ENCODE results near the gene ISLR. TPM values are rescaled to one million over a fixed set of nuclear protein-coding genes. Genes with fewer than 3 reads are reported as not detected.

ISLR gene
- polyA plus RNA-seq, 1 donor: 24.8 TPM

- Histone ChIP-seq H3K9me3 (ENCODE audit: control insufficient read depth, low read depth, low read length) (peaks cover 36% of the 10 kb centered on the region), H3K27me3 (ENCODE audit: control insufficient read depth, insufficient read depth, low read length) (peaks cover 75% of the 10 kb centered on the region), H3K36me3 (ENCODE audit: control insufficient read depth, insufficient read depth, low read length) (no peaks in the 10 kb centered on the region)
Measured at GRCh38 chr15:74136814-74137536, 36.5 kb upstream of the ISLR start.

DNA sequence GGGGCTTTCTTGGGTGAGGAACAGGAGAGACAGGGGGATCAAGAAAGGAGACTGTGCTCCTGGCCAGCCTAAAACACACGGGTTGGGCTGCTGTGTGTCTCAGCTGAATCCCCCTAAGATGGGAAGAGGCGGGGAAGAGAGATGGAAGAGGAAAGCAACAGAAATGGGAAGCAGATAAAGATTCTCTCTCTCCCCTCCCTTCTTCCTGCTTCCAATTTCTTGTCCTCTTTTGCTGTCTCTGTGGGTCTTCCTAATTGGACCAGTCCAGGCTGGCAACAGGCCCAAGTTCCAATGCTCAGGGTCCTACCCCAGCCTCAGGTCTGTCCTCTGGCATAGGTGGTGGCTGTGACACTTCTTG lies 36.0 kb upstream of the ISLR start:
- no peak overlapping the region for H3K4me3 ChIP-seq (ENCODE audit: low read length)
- no peaks in the 10 kb centered on the region for H3K36me3 ChIP-seq (ENCODE audit: control insufficient read depth, insufficient read depth, low read length)
- H3K9me3 ChIP-seq (ENCODE audit: control insufficient read depth, low read depth, low read length): peaks cover 32% of the 10 kb centered on the region
- peaks cover 4% of the 10 kb centered on the region for H3K4me1 ChIP-seq (ENCODE audit: control insufficient read depth, insufficient read depth, low read length)
- no peak for DNase-seq
- WGBS (ENCODE audit: insufficient coverage, low lambda C conversion rate): no CpG with 5 or more reads among the region's 2 CpGs
- H3K27me3 ChIP-seq (ENCODE audit: control insufficient read depth, insufficient read depth, low read length): peaks cover 70% of the 10 kb centered on the region
- no peak overlapping the region for H3K27ac ChIP-seq (ENCODE audit: low read length)

More at GRCh38 chr15:74136814-74137536, 36.5 kb upstream of the ISLR start:
- Histone ChIP-seq H3K4me3 (ENCODE audit: low read length) (peak overlapping the region; percentile 9), H3K4me1 (ENCODE audit: control insufficient read depth, insufficient read depth, low read length) (peaks cover 4% of the 10 kb centered on the region), H3K27ac (ENCODE audit: low read length) (no peak overlapping the region)
- no CpG with 5 or more reads among the region's 18 CpGs for WGBS (ENCODE audit: insufficient coverage, low lambda C conversion rate)
- DNase-seq: peak in 1 of 2 donors; percentile 17

- WGBS (ENCODE audit: insufficient coverage, low lambda C conversion rate): no CpG with 5 or more reads among the region's 4 CpGs
- H3K36me3 ChIP-seq (ENCODE audit: control insufficient read depth, insufficient read depth, low read length): no peaks in the 10 kb centered on the region
- H3K27ac ChIP-seq (ENCODE audit: low read length): no peak overlapping the region
- peaks cover 4% of the 10 kb centered on the region for H3K4me1 ChIP-seq (ENCODE audit: control insufficient read depth, insufficient read depth, low read length)
- H3K4me3 ChIP-seq (ENCODE audit: low read length): no peak overlapping the region
- peaks cover 21% of the 10 kb centered on the region for H3K9me3 ChIP-seq (ENCODE audit: control insufficient read depth, low read depth, low read length)
- H3K27me3 ChIP-seq (ENCODE audit: control insufficient read depth, insufficient read depth, low read length): peaks cover 58% of the 10 kb centered on the region
- no peak for DNase-seq
Measured at GRCh38 chr15:74138642-74139041, 34.9 kb upstream of the ISLR start.

DNA sequence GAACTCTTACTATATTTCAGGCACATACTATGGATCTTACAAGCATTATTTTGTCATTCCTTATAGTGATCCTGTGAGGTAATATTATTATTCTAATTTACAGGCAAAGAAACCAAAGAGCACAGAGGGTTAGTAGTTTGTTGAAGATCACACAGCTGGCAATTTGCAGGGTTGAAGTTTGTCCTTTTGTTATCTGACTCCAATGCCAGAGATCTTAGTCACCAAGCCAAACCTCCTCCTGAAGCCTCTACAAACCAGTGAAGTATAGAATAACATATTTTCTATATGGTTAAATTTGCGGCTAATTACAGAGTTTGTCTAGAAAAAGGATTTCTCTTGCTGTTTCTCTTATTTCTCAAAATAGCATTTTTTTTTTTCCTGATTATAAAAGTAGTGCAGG lies 31.9 kb upstream of the ISLR start:
- DNase-seq: no peak
- no peak overlapping the region for H3K27ac ChIP-seq (ENCODE audit: low read length)
- no peaks in the 10 kb centered on the region for H3K4me1 ChIP-seq (ENCODE audit: control insufficient read depth, insufficient read depth, low read length)
- H3K27me3 ChIP-seq (ENCODE audit: control insufficient read depth, insufficient read depth, low read length): peaks cover 37% of the 10 kb centered on the region
- no peaks in the 10 kb centered on the region for H3K36me3 ChIP-seq (ENCODE audit: control insufficient read depth, insufficient read depth, low read length)
- WGBS (ENCODE audit: insufficient coverage, low lambda C conversion rate): 100% methylated on average over 1 of the region's 1 CpG
- H3K4me3 ChIP-seq (ENCODE audit: low read length): no peak overlapping the region
- H3K9me3 ChIP-seq (ENCODE audit: control insufficient read depth, low read depth, low read length): no peaks in the 10 kb centered on the region

DNA sequence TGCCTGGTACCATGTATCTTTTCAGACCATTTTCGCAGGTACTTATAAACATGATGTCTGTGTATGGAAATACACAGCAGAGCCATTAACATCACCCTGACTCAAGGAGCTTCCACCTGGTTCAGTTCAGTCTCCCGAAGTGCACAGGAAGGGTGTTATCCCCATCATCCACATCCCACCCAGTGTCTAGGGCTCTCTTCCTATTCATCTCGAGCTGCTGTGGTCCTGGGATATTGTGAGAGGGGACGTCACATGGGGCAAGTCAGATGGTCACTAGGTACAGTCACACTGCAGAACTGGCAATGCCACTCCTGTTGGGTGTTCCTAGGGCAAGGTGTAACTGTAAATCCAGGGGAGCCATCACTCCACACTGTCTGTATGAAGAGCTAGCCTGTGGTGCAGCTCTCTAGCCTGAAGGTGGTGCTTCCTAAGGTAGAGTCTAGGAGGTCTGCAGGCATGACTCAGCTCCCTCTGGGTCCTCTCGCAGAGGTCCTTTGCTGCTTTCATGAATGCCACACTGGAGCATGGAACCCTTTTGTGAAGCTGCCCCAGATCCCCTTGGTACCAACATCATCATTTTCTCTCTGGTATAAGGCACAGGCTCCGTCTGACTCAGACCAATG lies 29.2 kb upstream of the ISLR start:
- H3K36me3 ChIP-seq (ENCODE audit: control insufficient read depth, insufficient read depth, low read length): no peaks in the 10 kb centered on the region
- no peak for DNase-seq
- H3K4me3 ChIP-seq (ENCODE audit: low read length): no peak overlapping the region
- H3K27me3 ChIP-seq (ENCODE audit: control insufficient read depth, insufficient read depth, low read length): peaks cover 21% of the 10 kb centered on the region
- H3K27ac ChIP-seq (ENCODE audit: low read length): no peak overlapping the region
- no peaks in the 10 kb centered on the region for H3K4me1 ChIP-seq (ENCODE audit: control insufficient read depth, insufficient read depth, low read length)
- no CpG with 5 or more reads among the region's 6 CpGs for WGBS (ENCODE audit: insufficient coverage, low lambda C conversion rate)
- no peaks in the 10 kb centered on the region for H3K9me3 ChIP-seq (ENCODE audit: control insufficient read depth, low read depth, low read length)

- WGBS (ENCODE audit: insufficient coverage, low lambda C conversion rate): no CpG with 5 or more reads among the region's 1 CpG
- Histone ChIP-seq H3K4me3 (ENCODE audit: low read length) (no peak overlapping the region), H3K4me1 (ENCODE audit: control insufficient read depth, insufficient read depth, low read length) (no peaks in the 10 kb centered on the region), H3K36me3 (ENCODE audit: control insufficient read depth, insufficient read depth, low read length) (no peaks in the 10 kb centered on the region), H3K9me3 (ENCODE audit: control insufficient read depth, low read depth, low read length) (no peaks in the 10 kb centered on the region), H3K27ac (ENCODE audit: low read length) (no peak overlapping the region), H3K27me3 (ENCODE audit: control insufficient read depth, insufficient read depth, low read length) (peaks cover 8% of the 10 kb centered on the region)
- no peak for DNase-seq
Measured at GRCh38 chr15:74146277-74146800, 27.2 kb upstream of the ISLR start.

GRCh38 chr15:74147051-74147450 lies 26.5 kb upstream of the ISLR start:
- H3K36me3 ChIP-seq (ENCODE audit: control insufficient read depth, insufficient read depth, low read length): no peaks in the 10 kb centered on the region
- 50% methylated on average over 1 of the region's 2 CpGs for WGBS (ENCODE audit: insufficient coverage, low lambda C conversion rate)

GRCh38 chr15:74155766-74156417 lies 17.6 kb upstream of the ISLR start:
- WGBS (ENCODE audit: insufficient coverage, low lambda C conversion rate): 36% methylated on average over 3 of the region's 14 CpGs
- Histone ChIP-seq H3K4me3 (ENCODE audit: low read length) (no peak overlapping the region), H3K27ac (ENCODE audit: low read length) (peak overlapping the region; percentile 32), H3K9me3 (ENCODE audit: control insufficient read depth, low read depth, low read length) (no peaks in the 10 kb centered on the region), H3K27me3 (ENCODE audit: control insufficient read depth, insufficient read depth, low read length) (peaks cover 18% of the 10 kb centered on the region), H3K36me3 (ENCODE audit: control insufficient read depth, insufficient read depth, low read length) (no peaks in the 10 kb centered on the region), H3K4me1 (ENCODE audit: control insufficient read depth, insufficient read depth, low read length) (no peaks in the 10 kb centered on the region)
- DNase-seq: no peak

More at GRCh38 chr15:74147051-74147450, 26.5 kb upstream of the ISLR start:
- H3K27ac ChIP-seq (ENCODE audit: low read length): no peak overlapping the region
- no peak for DNase-seq
- no peaks in the 10 kb centered on the region for H3K4me1 ChIP-seq (ENCODE audit: control insufficient read depth, insufficient read depth, low read length)
- peaks cover 8% of the 10 kb centered on the region for H3K27me3 ChIP-seq (ENCODE audit: control insufficient read depth, insufficient read depth, low read length)
- no peaks in the 10 kb centered on the region for H3K9me3 ChIP-seq (ENCODE audit: control insufficient read depth, low read depth, low read length)
- no peak overlapping the region for H3K4me3 ChIP-seq (ENCODE audit: low read length)

DNA sequence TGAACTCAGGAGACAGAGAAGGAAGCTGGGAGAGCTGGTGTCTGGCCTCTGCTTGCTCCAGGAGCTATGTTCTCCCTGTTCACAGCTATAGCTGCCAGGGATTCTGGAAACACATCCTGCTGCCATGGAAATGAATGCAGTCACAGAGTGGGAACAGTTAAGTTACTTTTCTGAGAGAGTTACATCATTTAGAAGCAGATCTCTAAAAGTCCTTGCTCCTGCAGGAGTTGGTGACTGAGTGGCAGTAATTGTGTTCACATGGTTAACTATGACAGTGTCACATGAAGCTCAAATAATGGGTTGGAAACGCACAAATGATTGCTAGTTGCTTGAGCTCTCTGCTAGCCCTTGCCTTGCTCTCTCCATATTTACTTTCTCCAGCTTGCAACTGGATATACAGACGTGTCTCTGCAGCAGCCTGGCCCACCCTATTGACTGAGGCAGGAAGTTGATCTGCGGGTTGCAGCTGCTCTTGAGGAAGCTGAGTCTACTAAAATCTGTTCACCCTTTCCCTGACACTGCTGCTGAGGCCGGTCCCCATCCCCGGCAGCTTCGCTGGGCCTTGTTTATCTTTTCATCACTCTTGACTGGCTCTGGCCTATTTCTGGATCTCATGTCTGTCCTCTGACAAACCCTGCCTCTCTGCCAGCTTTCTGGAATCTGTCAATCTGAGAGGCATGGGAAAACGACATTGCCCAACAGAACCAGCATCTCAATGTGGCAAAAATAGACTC lies 16.7 kb upstream of the ISLR start:
- WGBS (ENCODE audit: insufficient coverage, low lambda C conversion rate): 18% methylated on average over 4 of the region's 7 CpGs

More for the DNA sequence above, 16.7 kb upstream of the ISLR start:
- Histone ChIP-seq H3K4me3 (ENCODE audit: low read length) (no peak overlapping the region), H3K4me1 (ENCODE audit: control insufficient read depth, insufficient read depth, low read length) (no peaks in the 10 kb centered on the region), H3K27ac (ENCODE audit: low read length) (peak overlapping the region; percentile 32), H3K9me3 (ENCODE audit: control insufficient read depth, low read depth, low read length) (no peaks in the 10 kb centered on the region), H3K36me3 (ENCODE audit: control insufficient read depth, insufficient read depth, low read length) (no peaks in the 10 kb centered on the region), H3K27me3 (ENCODE audit: control insufficient read depth, insufficient read depth, low read length) (peaks cover 18% of the 10 kb centered on the region)
- DNase-seq: peak in 1 of 2 donors; percentile 48

All from large intestine (tissue), 3 donors.